Measurements from ENCODE around the gene AFP.

The AFP gene

GRCh38 chr4:73415807-73416238 is 20.2 kb upstream of the AFP start:
- DNase-seq: no peak

DNA sequence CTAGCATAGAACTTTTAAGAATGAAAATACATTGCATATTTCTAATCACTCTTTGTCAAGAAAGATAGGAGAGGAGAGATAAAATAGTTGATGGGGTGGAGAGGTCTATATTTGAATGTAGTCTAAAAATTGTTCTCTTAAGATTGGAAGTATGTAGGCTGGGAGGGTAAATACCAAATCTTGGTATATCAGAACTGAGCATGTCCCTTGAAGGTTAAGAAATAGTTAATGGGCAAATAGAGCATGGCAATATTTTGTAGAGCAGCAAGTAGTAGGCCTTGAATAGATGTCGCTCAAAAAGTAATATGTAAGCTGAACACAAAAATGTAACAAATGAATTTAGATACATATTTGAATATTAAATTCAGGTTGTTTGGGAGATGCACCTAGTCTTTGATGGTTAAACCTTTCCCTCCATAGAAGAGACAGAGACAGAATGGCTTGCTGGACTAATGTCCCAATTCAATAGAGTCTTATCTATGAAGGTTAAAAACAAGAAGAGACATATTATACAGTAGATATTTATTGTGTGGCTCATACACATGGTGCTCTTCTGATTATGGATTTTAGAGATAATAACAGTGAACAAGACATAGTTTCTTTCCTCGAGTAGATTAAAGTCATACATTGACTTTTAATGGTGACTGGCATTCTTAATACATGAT is 19.5 kb upstream of the AFP start:
- DNase-seq: no peak

GRCh38 chr4:73417342-73417741 is 18.7 kb upstream of the AFP start:
- DNase-seq: no peak

- no peak for DNase-seq
Measured at GRCh38 chr4:73417973-73418372, 18.0 kb upstream of the AFP start.

DNA sequence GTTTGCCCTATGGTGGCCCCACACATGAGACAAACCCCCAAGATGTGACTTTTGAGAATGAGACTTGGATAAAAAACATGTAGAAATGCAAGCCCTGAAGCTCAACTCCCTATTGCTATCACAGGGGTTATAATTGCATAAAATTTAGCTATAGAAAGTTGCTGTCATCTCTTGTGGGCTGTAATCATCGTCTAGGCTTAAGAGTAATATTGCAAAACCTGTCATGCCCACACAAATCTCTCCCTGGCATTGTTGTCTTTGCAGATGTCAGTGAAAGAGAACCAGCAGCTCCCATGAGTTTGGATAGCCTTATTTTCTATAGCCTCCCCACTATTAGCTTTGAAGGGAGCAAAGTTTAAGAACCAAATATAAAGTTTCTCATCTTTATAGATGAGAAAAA is 17.3 kb upstream of the AFP start:
- DNase-seq: no peak

- DNase-seq: no peak
Measured at GRCh38 chr4:73419106-73420038, 16.6 kb upstream of the AFP start.

DNA sequence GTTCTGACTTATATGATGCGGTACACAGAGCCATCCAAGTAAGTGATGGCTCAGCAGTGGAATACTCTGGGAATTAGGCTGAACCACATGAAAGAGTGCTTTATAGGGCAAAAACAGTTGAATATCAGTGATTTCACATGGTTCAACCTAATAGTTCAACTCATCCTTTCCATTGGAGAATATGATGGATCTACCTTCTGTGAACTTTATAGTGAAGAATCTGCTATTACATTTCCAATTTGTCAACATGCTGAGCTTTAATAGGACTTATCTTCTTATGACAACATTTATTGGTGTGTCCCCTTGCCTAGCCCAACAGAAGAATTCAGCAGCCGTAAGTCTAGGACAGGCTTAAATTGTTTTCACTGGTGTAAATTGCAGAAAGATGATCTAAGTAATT is 15.4 kb upstream of the AFP start:
- no peak for DNase-seq

GRCh38 chr4:73421708-73422457 is 14.1 kb upstream of the AFP start:
- no peak for DNase-seq

GRCh38 chr4:73422458-73422752 is 13.6 kb upstream of the AFP start:
- DNase-seq: no peak

- DNase-seq: no peak
Measured at GRCh38 chr4:73423184-73423583, 12.8 kb upstream of the AFP start.

GRCh38 chr4:73426666-73427065 is 9.4 kb upstream of the AFP start:
- no peak for DNase-seq

GRCh38 chr4:73429118-73429517 is 6.9 kb upstream of the AFP start:
- no peak for DNase-seq

DNA sequence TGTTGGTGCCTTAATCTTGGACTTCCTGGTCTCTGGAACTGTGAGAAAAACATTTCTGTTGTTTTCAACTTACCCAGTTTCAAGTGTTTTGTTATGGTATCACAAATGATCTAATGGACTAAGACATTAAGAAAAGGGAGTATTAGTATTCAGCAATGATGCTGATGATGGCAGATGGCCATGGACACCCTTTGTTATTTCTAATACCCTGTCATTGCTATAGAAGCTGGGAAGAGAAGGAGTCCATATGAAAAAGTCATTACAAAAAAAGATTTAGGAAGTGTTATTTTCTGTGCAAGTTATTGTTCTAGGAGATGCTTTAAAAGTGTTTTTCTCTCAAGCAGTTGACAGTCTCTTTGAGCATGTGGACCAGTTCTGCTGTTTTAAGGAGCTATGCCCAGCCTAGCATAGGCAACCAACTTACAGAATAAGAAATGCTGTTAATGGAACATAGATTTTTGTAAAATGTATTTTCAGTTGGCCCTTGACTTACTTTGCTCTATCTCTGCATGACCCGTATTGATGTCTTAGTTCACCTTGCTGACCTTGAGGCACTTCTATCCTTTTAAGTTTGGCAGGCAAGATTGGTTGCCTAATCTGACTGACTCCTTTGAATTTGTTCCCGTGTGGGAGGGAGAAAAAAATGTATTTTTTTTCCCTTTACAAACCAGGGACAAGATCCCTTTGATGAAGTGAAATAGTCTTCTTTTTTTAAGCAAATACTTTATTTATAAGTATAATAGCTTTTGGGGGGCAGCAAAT is 6.0 kb upstream of the AFP start:
- no peak for DNase-seq

DNA sequence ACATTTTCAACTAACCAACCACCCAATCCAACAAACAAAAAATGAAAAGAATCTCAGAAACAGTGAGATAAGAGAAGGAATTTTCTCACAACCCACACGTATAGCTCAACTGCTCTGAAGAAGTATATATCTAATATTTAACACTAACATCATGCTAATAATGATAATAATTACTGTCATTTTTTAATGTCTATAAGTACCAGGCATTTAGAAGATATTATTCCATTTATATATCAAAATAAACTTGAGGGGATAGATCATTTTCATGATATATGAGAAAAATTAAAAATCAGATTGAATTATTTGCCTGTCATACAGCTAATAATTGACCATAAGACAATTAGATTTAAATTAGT is 4.2 kb upstream of the AFP start:
- DNase-seq: no peak

- no peak for DNase-seq
Measured at GRCh38 chr4:73432169-73433000, 3.6 kb upstream of the AFP start.

DNA sequence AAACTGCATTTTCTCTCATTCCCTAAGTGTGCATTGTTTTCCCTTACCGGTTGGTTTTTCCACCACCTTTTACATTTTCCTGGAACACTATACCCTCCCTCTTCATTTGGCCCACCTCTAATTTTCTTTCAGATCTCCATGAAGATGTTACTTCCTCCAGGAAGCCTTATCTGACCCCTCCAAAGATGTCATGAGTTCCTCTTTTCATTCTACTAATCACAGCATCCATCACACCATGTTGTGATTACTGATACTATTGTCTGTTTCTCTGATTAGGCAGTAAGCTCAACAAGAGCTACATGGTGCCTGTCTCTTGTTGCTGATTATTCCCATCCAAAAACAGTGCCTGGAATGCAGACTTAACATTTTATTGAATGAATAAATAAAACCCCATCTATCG is 2.9 kb upstream of the AFP start:
- no peak for DNase-seq

DNA sequence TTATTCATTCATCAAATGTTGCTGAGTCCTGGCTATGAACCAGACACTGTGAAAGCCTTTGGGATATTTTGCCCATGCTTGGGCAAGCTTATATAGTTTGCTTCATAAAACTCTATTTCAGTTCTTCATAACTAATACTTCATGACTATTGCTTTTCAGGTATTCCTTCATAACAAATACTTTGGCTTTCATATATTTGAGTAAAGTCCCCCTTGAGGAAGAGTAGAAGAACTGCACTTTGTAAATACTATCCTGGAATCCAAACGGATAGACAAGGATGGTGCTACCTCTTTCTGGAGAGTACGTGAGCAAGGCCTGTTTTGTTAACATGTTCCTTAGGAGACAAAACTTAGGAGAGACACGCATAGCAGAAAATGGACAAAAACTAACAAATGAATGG is 1.7 kb upstream of the AFP start:
- DNase-seq: no peak

GRCh38 chr4:73436674-73437557 is 895 bp downstream of the AFP start:
- DNase-seq: no peak

GRCh38 chr4:73437558-73437956 is 1.5 kb downstream of the AFP start:
- no peak for DNase-seq

DNA sequence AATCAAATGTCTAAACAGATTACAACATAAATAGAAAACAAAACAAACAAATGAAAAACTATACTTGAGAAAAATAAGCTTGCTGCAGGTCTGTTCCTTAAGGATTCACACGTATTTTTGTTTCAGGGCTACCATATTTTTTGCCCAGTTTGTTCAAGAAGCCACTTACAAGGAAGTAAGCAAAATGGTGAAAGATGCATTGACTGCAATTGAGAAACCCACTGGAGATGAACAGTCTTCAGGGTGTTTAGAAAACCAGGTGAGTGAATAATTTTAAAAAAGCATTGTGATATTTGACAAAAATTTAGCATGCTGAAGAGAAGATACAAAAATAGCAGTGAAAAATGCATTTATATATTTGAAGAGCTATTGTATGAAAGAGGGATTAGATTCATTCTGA is 2.0 kb downstream of the AFP start:
- DNase-seq: no peak

DNA sequence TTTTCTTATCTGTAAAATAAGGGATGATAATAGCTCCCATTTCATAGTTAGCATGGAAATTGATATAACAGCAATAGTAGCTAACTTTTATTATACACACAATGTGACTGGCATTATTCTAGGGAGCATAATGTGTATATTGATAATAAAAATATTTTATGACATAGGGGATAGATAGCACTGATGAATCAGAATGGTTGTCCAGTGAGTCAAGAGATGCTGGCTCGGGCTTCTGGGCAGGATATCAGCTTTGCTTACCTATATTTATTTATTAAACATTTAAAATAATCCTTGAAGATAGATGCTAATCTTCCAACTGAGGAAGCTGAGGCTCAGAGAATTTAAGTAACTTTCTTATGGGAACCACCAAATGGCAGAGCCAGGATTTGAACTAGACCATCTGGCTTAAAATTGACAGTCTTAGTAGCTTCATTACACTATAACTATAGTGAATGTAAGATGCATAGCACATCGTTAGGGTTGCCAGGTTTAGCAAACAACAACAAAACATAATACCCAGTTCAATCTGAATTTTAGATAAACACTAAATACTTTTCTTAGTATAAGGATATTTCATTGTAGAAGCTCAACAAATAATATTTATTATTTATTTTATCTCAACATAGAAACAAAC is 2.7 kb downstream of the AFP start:
- no peak for DNase-seq

Measured in NCI-H446 (cell line).